HG02870 (cell line): ENCODE data around the gene DTYMK.

Experiments used
- ATAC-seq: cut with Tn5 transposase; IDR thresholded peaks from one replicate; pipeline ENCODE4 v1.9.1; 2021; ENCODE audit warnings: mild to moderate bottlenecking, moderate library complexity; ENCODE audit not compliant: unreplicated experiment

Gene DTYMK

GRCh38 chr2:241629762-241630435 lies 56.7 kb downstream of the DTYMK start:
- ATAC-seq, result no peak

DNA sequence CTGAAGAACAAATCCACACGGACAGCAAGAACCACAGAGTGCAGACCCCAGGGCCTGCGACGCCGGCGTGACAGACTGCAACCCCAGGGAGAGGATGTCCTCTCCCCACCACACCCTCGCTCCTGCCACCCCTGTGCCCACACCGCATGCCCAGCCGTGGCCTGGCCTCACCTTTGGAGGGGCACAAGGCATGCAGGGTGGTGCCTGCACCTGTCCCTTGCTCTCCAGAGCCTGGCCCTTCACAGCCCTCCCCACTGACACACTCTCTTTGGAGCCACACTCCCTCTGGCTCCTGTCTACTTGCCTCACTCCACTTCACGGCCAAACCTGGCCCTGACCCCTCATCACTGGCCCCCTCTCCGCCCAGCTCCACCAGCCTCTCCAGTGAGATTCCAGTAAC lies 58.9 kb downstream of the DTYMK start:
- ATAC-seq, result no peak
